HUDEP-2 (cell line): ENCODE measurements around the gene CSF1R.

Experiments
- DNase-seq, 76 experiments: peaks; one replicate each; lab custom pipeline; 2025; ENCODE audit not compliant: unreplicated experiment in 76 of 76; lab: John Stamatoyannopoulos, UW

The CSF1R gene

GRCh38 chr5:150085950-150086715 lies at the start of gene CSF1R:
TSS of gene CSF1R (minus strand) at chr5:150086554. CDS start at chr5:150086427, 127 bp downstream.
- DNase-seq: no peak

DNA sequence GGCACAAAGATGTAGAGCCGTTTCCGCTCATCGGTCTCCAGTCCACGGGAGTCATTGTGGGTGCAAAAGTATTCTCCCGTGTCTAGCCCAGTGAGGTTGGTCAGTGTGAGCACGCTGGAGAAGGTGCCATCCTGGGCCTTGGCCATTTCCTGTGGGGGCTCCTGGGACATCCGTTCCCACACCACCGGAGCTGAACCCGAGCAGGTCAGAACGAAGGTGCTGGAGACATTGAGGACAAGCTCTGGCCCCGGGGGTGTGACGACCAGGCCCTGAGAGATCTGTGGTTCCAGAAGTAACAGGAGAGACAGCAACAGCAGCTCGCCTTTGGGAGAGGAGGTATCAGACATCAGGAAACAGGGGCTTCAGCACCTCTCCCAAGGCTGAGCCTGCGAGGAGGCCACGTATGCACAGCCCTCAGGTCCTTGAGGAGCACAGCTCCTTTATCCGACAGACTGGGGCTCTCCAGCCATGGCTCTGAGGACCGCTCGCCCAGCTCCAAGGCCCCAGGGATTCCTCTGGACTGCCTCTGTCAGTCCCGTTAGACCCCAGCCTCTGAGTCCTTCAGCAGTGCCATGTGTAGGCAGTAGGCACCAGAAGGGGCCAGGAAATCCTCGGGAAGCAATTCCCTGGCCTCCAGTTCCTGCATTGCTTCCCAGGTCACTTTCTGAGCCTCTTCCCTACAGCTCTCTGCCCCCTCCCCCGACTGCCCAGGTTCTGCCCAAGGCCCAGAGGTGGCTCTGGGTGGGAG lies 49.4 kb upstream of the CSF1R start:
- no peak for DNase-seq

- DNase-seq: no peak
Observed at GRCh38 chr5:150134198-150134588, 47.8 kb upstream of the CSF1R start.

GRCh38 chr5:150133581-150134197 lies 47.3 kb upstream of the CSF1R start:
- DNase-seq: no peak

DNA sequence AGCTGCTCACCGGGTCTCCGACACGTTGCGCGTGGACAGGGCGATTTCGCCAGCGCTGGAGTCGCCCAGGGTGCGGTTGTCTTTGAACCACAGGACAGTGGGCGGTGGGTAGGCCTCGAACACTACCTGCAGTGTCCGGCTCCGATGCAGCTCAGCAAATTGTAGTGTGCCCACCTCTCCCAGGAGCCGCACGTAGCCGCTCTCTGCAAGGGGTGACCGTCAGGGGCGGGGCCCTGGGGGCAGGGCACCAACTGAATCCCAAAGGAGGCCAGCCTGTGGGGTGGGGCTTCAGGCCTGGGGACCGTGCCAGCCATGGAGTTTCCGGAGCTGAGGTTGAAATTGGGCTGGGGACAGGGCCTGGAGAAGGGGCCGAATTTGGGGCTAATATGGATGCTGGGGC lies 46.4 kb upstream of the CSF1R start:
- DNase-seq: no peak

- DNase-seq: peak in 22 of 76 experiments; percentile 4 to 52 (median 22)
Observed at GRCh38 chr5:150131978-150132694, 45.8 kb upstream of the CSF1R start.

DNA sequence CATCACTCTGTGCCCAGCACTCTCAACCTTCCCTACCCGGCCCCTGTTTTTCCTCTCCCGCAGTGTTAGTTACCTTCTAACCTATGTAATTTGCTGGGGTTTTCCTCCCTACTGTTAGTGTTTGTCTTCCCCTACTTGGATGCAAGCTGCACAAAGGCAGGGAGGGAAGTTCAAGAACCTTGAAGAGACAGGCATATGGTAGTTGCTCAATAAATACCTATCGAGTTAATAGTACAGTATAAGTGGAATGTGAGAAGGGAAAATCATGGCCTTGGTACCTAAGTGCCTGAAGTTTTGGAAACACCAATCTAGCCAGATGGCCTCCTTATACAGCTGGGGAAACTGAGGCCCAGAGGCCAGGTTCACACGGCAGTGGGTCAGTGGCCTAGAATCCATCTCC lies 45.1 kb upstream of the CSF1R start:
- no peak for DNase-seq

- DNase-seq: no peak
Observed at GRCh38 chr5:150130493-150130922, 44.2 kb upstream of the CSF1R start.

GRCh38 chr5:150129813-150130492 lies 43.6 kb upstream of the CSF1R start:
- peak in 53 of 76 experiments; percentile 7 to 73 (median 40) for DNase-seq

DNA sequence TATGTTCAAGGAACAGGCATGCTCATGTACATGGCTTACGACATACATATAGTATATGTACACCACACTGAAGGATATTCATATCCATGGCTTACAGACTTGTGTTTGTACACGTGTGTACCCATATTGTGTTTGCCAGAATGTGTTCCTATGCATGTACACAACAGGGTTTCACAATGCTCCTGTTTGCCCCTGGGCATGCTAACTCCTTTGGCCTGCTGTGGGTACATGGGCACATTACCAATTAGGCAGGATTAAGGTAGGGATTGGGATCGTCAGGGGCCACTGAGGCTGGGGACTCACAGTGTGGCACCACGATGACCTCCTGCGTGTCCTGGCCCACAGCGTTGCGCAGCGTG lies 43.1 kb upstream of the CSF1R start:
- DNase-seq: no peak

DNA sequence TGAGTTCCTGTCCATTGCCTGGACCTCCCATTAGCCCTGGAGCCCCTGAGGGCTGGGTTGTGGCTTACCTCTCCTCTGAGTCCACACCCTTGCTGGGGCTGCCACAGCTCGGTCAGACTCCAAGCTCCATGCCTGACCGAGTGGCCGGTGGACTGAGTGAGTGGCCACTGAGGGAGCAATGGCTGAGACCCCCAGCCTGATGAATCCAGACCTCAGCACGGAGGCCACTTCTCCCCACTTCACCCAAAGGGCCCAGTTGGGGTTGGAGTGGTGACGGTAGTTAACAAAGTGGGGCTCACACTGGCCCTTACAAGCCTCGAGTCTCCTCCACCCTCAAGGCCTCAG lies 40.5 kb upstream of the CSF1R start:
- no peak for DNase-seq

DNA sequence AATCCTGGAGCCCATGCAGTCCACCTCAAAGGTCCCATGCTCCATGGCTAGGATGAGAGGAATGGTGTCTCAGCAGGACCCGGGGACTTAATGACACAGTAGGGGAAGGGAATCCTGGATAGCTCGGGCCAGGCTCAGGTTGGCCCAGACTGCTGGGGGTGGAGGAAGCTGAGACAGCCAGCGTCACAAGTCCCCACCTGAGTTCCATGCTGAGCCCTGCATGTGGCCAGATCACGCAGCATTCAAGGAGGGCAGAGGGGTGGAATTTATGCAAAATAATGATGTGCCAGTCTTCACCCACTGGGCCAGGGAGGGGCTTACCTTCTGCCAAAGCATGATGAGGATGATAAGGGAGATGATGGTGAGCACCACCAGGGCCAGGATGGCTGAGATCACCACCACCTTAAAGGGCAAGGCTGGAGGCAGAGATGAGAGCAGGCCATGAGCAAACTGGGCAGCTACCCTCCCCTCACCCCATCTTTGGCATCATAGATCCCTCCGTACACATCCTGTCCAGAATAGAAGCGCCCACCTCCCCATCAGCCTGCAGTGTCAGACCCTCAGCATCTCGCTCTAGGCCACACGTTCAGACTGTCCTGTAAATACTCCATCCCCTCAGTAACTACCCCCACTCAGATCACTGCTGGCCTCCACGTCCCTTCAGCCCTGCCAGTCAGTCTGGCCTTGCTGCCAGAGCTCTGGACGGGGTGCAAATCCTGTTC lies 40.0 kb upstream of the CSF1R start:
- DNase-seq: no peak

- DNase-seq: no peak
Observed at GRCh38 chr5:150125334-150125733, 39.0 kb upstream of the CSF1R start.

GRCh38 chr5:150124596-150124995 lies 38.2 kb upstream of the CSF1R start:
- no peak for DNase-seq

DNA sequence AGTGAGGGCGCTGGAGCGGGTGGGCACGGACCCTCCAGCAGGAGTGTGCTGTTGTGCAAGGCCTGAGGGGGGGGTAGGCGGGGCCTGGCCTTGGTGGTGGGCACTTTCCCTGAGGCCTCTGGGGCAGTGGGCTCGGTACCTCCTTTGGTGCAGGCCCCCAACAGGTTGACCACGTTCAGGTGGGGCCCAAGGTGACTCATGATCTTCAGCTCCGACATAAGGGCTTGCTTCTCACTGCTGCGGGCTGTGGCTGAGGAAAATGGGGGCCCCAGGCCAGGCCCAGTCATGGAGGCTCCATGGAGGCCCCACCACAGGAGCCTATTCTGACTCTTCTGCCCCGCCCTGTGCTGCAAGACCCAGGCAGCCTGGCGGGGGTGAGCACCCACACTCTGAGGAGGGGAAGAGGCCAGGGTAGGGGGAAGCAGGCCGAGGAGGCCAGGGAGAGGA lies 37.8 kb upstream of the CSF1R start:
- no peak for DNase-seq

DNA sequence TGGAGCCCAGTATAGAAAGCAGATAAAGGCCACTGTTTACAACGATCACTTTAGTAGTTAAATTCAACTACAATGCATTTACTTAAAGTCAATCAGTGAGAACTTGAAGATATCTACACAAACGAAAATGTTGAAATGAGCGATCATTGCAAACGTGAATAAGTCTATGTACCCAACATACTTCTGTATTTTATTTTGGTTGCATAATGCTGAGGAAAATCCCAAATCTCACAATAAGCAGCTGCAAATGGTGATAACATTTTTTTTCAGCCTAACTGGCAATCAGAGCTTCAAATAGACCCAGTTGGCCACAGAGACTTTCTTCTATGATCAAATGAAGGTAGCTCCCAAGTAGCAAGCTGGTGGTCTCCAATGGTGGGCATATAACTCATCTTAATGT lies 37.2 kb upstream of the CSF1R start:
- DNase-seq: no peak

- no peak for DNase-seq
Observed at GRCh38 chr5:150122536-150123481, 36.5 kb upstream of the CSF1R start.

DNA sequence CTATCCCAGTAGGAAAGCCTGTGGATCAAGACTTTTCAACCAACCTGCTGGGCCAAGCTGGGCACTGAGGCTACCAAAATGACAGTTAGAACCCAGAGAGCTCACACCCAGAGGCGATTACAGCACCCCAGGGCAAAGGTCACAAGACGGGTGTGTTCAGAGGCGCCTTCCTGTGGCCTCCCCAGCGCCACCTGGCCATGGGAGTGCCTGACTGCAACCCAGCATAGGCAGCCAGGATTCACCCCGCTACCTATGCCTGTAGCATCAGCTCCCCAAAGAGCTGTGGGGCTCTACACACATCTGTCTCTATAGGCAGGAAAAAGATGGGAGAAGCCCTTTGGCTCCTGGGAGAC lies 35.8 kb upstream of the CSF1R start:
- peak in 66 of 76 experiments; percentile 2 to 72 (median 48) for DNase-seq
